HG03095 (cell line): Measurements from ENCODE around the gene SAMD3.
A peak's percentile ranks its signal among the peaks of the same experiment; 100 is the strongest.
"Not testable (repeated sequence)": the region's sequence is repeated elsewhere in the genome, so short reads cannot be mapped to it uniquely, and the experiment has no call there.

Source experiments
- ATAC-seq: cut with Tn5 transposase; IDR thresholded peaks from one replicate; pipeline ENCODE4 v1.9.1; 2021; ENCODE audit warnings: moderate library complexity; ENCODE audit not compliant: unreplicated experiment

SAMD3 gene

DNA sequence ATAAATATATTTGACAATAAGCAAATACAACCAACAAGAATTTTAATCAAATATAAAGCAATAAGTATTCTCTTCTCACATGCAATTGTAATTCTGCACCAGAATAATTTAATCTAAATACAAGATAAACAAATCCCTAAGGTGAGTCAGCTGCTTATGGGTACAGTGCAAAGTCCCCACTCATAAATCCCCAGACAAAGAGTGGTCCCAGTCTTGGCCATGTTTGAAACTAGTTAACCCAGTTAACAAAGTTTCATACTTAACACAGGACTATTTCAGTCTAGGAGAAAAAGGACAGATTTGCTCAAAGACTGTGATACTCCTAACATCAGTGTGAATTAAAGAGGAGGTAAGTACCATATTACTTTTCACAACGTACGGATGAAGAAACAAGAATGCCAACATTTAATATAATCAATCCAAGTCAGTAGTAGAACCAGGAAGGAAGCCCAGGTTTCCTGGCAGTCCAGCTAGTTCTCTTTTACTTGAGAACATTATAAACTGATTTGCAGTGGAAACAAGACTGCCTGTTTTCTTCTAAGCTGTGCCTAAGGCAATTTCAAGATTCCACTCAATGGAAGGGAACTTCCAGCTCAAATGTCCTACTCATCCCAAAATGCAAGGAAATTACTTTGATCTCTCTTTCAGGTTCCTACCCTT lies 10.4 kb downstream of the SAMD3 start:
- ATAC-seq = no peak

DNA sequence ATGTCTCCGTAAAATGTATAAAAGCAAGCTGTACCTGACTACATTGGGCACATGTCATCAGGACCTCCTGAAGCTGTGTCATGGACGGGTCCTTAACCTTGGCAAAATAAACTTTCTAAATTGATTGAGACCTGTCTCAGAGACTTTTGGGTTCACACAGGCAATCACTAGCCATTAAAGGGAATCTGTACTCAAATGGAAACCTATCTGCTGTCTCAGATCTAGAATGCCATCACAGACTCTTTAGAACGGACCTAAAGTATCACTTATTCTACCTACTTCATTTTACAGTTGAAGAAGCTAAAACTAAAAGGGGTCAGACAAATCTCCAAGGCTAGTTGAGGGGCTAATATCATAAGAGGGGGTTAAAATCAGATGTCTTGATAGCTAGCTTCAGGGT lies 11.1 kb downstream of the SAMD3 start:
- ATAC-seq = no peak

DNA sequence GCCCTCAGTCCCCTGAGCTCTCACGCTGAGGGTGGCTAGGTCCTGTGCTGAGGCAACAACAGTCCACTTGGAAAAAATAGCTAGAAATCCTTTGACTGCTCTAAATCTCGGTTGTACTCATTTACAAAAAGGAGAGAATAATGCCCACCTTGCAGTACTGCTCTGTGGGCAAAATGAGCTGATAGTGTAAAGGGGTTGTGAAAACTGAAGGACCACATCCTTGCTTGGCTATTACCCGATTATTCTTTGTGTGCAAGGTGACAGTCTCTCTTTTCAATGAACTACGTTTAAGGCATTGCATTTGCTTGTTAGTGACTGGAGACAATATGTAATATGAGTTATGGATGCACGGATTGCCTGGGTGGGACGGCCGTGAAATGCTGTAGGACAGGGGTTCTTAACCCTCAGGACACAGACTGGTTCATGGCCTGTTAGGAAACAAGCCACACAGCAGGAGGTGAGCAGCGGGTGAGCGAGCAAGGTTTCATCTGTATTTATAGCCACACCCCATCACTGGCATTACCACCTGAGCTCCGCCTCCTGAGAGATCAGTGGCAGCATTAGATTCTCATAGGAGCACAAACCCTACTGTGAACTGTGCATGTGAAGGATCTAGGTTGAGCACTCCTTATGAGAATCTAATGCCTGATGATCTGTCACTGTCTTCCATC lies 14.6 kb downstream of the SAMD3 start:
- ATAC-seq = no peak

DNA sequence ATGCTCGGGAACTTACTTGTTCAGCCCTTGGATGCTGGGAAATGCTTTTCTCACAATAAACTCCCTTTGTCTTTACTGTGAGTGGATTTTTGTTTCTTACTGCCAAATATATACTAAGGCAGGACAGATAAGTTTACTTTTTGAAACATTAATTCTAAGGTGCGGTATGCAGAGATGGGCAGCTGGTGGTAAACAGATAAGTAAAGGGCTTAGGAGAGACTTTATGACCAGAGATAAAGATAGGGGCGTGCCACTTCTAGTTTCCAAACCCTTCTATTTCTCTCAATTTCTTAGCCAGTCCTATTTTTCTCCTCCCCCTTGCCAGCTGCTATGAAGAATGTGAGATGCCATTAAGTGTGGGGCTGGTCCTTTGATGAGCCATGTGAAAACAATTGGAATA lies 16.3 kb downstream of the SAMD3 start:
- ATAC-seq = no peak

DNA sequence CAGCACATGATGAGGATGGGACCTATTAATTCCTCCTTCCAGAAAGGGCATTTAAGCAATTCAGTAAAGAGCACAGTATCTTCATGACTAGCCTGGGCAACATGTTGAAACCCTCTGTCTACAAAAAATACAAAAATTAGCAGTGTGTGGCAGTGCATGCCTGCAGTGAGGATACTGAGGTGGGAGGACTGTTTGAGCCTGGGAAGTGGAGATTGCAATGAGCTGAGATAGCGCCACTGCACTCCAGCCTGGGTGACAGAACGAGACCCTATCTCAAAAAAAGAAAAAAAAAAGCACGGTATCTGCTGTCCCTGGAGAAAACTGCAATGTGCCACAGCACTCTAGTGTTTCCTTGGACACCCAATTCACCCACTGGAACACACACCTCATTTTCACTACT lies 18.4 kb downstream of the SAMD3 start:
- ATAC-seq = no peak

DNA sequence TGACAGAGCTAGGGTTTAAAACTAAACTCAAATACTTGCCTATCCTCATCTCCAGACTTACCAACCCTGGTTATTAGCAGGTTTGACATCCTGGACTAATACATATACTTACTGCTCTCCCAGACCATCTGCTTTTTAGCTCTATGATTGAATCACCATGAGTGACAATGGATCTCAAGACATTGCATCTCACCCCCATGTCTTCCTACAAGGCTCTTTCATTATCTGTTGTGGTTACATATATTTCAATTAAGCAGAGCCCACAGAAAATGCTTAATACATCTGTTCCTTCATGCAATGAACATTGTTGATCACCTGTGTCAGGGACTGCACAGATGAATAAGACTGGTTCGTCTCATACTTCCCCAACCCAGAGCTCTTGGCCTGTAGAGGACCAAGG lies 19.4 kb downstream of the SAMD3 start:
- ATAC-seq = no peak

DNA sequence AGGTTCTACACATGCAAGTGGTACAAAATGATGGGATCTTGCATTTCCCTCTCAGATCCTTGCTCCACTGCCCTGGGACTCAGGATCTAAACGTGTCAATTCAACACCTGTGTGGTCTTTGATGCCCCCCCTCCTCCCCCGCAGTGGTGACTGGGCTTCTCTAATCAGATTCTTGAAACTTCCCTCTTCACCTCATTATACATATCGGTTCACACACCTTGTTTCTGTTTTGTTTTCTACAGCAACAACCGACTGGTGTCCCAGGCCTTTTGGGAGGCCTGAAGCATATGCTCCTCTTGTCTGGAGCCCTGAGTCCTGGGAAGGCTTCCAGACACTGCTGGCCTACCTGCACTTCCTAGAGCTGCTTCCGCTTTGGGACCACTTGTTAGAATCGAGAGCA lies 20.0 kb downstream of the SAMD3 start:
- ATAC-seq = peak; percentile 82

DNA sequence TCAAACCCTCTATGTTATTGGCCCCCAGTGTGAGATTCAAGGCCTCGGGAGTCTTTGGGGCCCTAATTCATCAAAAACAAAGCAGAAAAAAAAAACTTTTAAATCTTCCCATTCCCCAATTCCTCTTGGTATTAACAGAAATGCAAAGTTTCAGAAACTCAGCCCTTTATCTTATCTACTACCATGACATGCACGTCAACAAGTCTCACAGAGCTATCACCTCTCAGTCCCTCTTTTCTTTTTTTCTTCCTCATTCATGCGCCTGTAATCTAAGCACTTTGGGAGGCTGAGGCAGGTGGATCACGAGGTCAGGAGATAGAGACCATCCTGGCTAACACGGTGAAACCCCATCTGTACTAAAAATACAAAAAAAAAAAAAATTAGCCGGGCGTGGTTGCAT lies 22.7 kb downstream of the SAMD3 start:
- ATAC-seq = no peak

DNA sequence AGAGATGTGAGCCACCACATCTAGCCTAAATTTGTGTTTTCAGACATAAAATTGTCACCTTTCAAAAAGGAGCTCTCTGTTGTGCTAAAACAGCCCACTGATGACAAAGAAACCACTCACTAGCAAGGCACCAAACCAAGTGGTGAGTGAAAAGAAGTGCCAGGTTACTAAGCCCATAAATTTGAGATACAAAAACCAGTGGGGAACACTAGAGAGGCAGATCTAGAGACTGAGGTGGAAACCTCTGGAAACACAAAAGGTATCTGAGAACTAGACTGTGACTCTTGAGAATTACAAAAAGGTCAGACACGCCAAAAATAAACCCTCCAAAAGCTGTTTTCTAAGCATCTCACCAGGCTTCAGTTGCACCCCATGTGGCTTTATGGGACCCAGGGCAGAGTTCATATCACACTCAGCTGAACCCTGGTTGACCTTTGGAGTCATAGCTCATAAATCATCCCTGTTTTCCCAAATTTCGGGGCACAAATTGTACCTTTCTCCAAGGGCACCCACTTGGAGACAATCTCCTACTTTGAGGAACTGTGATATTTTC lies 24.2 kb downstream of the SAMD3 start:
- ATAC-seq = no peak

DNA sequence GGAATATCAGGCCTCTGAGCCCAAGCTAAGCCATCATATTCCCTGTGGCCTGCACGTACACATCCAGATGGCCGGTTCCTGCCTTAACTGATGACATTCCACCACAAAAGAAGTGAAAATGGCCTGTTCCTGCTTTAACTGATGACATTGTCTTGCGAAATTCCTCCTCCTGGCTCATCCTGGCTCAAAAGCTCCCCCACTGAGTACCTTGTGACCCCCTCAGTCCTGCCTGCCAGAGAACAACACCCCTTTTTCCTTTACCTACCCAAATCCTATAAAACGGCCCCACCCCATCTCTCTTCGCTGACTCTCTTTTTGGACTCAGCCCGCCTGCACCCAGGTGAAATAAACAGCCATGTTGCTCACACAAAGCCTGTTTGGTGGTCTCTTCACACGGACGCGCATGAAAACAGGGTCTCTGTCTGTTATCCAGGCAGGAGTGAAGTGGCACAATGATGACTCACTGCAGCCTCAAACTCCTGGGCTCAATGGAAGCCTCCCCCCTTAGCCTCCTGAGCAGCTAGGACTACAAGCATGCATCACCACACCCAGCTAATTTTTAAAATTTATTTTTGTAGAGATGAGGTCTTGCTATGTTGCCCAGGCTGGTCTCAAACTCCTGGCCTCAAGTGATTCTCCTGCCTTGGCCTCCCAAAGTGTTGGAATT lies 24.8 kb downstream of the SAMD3 start:
- not testable (repeated sequence) for ATAC-seq

DNA sequence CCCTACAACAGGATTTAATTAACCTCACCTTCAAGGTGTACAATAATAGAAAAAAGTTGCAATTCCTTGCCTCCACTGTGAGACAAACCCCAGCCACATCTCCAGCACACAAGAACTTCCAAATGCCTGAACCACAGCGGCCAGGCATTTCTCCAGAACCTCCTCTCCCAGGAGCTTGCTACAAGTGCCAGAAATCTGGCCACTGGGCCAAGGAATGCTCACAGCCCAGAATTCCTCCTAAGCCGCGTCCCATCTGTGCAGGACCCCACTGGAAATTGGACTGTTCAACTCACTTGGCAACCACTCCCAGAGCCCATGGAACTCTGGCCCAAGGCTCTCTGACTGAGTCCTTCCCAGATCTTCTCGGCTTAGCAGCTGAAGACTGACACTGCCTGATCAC lies 28.3 kb downstream of the SAMD3 start:
- not testable (repeated sequence) for ATAC-seq

DNA sequence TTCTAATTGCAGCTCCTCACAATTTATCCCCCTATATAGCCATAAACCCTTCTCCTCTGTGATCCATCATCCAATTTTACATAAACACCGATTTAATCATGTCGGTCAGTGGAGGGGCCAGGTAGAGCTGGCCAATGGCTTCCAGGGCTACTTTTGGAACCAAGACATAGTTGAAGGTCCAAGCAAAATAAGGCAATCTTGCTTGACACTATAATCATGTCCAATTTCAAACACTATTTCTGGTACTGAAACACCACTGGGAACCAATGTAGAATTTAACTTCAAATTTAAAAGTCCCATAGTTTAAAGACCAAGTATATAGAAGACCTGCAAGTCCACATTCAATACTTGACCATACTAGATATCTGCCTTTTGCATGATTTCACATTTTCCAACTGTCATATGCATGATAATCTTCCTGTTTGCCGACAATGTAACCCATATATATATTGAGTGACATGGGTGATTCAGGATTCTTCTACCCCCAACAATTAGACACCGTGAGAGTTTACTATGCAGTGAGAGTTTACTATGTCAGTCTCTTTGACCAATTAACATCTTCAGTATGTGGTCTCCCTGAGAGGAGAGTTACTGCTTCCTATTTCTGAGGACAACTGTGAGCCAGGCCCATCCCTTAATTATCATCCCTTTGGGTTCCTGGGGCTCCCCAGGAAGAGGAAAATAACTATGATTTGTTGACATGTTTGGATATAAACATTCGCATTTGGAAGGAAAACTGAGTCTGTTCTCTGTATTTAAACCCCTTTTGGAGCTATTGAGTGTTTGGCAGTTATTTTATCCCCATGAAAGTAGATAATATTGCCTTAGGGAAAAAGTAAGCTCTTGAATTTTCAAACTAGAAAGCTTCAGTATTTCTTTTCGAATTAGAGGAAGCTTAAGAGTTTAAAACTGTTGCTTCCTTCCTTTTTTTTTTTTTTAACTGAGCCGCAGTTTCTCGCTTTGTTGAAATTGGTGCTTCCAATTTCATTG lies 31.8 kb downstream of the SAMD3 start:
- no peak for ATAC-seq

DNA sequence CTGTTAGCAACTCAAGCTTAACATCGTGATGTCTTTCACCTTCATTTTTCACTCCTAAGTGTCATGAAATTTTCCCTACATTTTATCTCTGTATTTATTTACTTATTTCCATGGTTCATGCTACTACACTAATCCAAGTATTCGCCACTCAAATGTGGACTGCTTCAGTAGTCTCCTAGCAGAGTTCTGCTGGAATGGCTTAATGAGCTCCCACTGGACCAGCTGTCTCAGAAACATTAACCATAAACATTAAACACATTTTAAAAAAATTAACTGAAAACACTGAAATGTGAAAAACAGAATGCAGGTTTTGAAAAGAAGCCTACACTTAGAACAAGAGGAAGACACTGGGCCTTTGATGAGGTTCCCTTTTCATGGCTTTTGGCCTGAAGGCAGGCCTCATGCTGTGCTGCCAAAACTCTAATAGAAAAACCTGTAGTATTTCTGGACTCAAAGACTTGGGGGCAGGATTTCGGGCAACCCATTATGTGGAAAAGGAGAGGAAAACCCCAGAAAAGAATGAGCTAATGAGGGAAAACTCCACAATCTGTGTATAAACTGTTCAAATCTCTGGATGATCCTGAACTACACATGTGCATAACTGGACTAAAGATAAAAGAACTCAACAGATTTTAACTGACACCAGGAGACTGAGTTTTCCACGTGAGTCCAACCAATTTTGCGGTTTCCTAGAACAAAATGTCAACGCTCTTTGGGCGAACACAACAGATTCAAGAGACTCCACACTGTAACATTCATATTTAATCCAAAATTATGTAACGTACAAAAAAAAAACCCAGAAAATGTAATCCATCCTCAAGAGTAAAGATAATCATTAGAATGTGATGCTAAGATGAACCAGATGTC lies 33.0 kb downstream of the SAMD3 start:
- no peak for ATAC-seq

DNA sequence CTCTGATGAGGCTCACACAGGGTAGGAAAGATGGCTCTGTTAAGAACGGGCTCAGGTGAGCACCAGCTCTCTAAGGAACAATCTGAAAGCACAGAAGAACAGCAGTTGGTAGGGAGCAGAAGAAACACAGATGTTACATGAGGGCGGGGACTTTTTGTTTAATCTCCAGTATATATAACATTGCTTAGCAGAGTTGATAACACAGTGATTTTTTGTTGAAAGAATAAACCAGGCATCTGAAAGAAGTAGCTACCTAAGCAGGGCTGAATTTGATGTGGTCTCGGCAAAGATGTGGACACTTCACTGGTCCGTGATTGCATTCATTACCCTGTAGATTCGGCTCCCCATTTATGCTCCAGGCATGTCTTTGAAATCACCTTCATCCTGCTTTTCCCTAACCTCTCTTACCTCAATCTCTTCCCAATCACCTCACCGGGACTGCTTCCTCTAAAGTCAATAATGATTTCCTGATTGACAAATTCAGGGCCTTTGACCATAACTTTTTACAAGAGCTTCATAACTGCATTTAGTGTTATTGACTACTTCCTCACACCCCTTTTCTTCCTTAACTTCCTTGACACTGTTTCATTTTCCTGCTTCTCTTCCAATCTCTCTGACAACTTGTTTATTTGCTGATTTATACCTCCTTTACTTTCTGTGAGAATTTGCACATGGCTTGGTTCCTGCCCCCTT lies 34.4 kb downstream of the SAMD3 start:
- no peak for ATAC-seq

DNA sequence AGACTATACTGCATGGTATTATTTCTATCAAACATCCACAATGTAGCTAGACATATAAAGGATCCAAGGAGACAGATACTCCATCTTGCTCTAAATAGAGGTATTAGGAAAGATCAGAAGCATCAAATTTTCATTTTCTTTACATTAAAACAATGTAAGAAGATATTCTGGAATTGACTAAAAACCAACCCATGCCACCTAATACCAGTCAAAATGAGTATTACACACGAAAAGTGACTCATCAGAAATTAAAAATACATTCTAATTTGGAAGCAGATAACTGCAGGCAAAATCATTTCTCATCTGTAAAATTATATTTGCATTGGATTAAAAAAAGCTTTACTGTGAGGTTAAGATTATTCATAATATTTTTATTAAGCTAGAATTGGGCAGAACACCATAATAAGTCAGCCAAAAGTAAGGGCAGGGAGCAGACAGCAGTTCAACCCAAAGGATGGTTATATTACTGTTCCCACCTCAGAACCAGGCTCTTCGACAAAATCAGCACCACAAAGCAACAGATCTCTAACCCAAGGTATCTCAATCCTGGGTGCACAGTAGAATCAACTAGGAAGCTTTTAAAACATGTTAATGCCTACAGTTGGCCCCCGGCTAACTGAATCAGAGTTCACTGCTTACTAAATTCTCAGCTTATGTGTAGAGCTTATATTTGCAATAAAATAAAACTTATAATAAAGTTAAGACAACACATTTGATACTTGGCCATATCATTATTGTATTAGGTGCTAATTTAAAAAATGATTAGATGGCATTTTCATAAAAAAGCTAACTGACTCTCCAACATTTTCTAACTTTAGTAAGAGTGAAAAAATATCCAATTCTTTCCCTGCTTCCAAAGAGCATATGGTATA lies 35.2 kb downstream of the SAMD3 start:
- no peak for ATAC-seq

DNA sequence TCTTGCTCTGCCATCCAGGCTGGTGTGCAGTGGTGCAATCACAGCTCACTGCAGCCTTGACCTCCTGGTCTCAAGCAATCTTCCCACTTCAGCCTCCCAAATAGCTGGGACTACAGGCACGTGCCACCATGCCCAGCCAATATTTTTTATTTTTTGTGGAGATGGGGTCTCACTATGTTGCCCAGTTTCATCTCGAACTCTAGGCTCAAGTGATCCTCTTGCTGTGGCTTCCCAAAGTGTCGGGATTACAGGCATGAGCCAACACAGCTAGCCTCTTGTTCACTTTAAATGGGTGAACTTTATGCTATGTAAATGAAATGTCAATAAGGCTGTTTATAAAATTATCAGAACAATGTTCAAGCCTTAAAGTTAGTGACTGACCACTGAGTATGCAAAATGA lies 37.1 kb downstream of the SAMD3 start:
- no peak for ATAC-seq

DNA sequence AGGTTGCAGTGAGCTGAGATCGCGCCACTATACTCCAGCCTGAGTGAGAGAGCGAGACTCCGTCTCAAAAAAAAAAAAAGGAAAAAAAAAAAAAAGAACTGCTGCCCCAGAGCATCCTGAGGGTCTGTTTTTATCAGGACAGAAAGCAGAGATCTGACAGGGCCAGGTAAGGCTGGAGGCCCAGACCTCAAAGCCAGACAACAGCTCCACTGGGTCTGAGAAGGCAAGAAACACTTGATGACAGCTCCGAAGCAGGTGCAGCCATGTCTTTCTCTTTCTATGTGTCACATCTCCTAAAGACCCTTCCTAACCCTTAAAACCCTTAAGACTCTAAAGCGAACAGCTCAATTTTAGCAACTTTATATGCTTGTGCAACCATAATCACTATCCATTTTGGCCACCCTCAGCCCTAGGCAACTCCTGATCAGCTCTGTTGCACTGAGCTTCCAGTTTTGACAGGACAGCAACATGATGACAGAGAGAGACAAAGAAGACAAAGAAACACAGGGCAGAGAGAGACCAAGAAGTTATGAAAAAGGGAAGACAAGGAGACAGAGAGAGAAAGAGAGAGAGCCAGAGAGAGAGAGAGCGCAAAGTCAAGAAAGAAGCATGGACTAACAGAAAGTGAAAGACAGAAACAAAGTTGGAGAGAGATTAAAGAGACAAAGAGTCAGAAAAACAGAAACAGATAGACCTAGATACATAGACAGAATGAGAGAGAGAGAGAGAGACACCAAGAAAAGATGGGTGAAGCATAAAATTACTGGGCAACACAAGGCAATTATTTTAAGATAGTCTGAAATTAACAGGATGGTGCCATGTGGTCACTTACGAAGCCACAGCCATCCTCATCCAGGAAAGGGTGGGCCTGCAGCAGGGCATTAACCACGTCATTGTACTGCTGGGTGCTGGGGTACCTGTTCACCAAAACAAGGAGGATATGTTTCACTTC lies 39.2 kb downstream of the SAMD3 start:
- no peak for ATAC-seq
